Stimulated activated naive CD8-positive, alpha-beta T cell treated with anti-CD3 and anti-CD28 coated beads, Interleukin-15, amount 100 ng/mL, for 72 hours (primary cell): ENCODE results near the gene NPIPA1.
A peak's percentile ranks its signal among the peaks of the same experiment; 100 is the strongest.
"Not testable (repeated sequence)": the region's sequence is repeated elsewhere in the genome, so short reads cannot be mapped to it uniquely, and the experiment has no call there.

ENCODE experiments used
- ATAC-seq: fragments of 150-1000 bp; cut with Tn5 transposase; 2 replicates; pipeline ENCODE4 v1.10.0; 2021; ENCODE audit warnings: mild to moderate bottlenecking, moderate library complexity
- DNase-seq, 2 donors: peaks; one replicate each; pipeline ENCODE4 v3.0.0; 2021 to 2022
- H3K27ac Mint-ChIP-seq, 2 donors: one replicate each; pipeline ENCODE4 v1.8.0; 2022; ENCODE audit warnings: mild to moderate bottlenecking in 2 of 2, mixed read lengths in 2 of 2, moderate library complexity in 2 of 2
- H3K27me3 Mint-ChIP-seq: one replicate; pipeline ENCODE4 v1.8.0; 2022; ENCODE audit warnings: mixed read lengths
- H3K4me1 Mint-ChIP-seq: one replicate; pipeline ENCODE4 v1.8.0; 2022; ENCODE audit warnings: mild to moderate bottlenecking, mixed read lengths
- H3K4me3 Mint-ChIP-seq, 2 donors: one replicate each; pipeline ENCODE4 v1.8.0; 2022; ENCODE audit warnings: mild to moderate bottlenecking in 2 of 2, mixed read lengths in 2 of 2, moderate library complexity in 1 of 2
- H3K9me3 Mint-ChIP-seq, 2 donors: one replicate each; pipeline ENCODE4 v1.8.0; 2022; ENCODE audit warnings: mixed read lengths in 2 of 2

The NPIPA1 gene

GRCh38 chr16:14923394-14924088, 13.7 kb upstream of the NPIPA1 start:
- not testable (repeated sequence) for ATAC-seq, H3K9me3 Mint-ChIP-seq, H3K4me1 Mint-ChIP-seq, H3K27me3 Mint-ChIP-seq, H3K4me3 Mint-ChIP-seq, DNase-seq, H3K27ac Mint-ChIP-seq

DNA sequence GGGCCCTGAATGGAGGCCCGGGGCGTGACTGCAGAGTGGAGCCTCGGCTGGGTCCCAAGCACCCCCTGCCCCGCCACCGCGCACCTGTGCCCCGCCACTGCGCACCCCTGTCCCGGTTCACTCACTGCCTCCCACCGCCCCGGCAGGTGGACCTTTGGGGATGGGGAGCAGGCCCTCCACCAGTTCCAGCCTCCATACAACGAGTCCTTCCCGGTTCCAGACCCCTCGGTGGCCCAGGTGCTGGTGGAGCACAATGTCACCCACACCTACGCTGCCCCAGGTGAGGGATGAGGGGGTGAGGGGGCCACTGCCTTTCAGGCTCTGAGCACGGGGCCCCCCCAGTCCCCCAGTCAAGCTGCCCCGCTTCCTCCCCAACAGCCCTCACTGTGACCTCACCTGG, 12.9 kb upstream of the NPIPA1 start:
- ATAC-seq, H3K27me3 Mint-ChIP-seq, H3K4me1 Mint-ChIP-seq, H3K27ac Mint-ChIP-seq, DNase-seq, H3K9me3 Mint-ChIP-seq, H3K4me3 Mint-ChIP-seq: not testable (repeated sequence)

- not testable (repeated sequence) for H3K27ac Mint-ChIP-seq, H3K9me3 Mint-ChIP-seq, H3K4me1 Mint-ChIP-seq, ATAC-seq, H3K27me3 Mint-ChIP-seq, DNase-seq, H3K4me3 Mint-ChIP-seq
These were observed 12.3 kb upstream of the NPIPA1 start for GRCh38 chr16:14924982-14925381.

DNA sequence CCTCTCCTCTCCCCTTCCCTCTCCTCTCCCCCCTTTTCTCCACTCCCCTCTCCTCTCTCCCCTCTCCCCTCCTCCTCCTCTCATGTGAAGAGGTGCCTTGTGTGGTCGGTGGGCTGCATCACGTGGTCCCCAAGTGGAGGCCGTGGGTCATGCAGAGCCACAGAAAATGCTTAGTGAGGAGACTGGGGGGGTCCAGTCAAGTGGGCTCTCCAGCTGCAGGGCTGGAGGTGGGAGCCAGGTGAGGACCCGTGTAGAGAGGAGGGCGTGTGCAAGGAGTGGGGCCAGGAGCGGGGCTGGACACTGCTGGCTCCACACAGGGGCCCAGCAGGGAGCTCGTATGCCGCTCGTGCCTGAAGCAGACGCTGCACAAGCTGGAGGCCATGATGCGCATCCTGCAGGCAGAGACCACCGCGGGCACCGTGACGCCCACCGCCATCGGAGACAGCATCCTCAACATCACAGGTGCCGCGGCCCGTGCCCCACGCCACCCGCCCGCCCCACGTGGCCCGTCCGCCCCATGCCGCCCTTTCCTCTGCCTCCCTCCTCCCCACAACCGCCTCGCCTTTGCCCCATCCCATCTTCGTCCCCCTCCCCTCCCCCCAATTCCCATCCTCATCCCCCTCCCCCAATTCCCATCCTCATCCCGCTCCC, 9.1 kb upstream of the NPIPA1 start:
- peak; percentile 67 for ATAC-seq
- DNase-seq, H3K4me1 Mint-ChIP-seq, H3K27me3 Mint-ChIP-seq, H3K9me3 Mint-ChIP-seq, H3K4me3 Mint-ChIP-seq: not testable (repeated sequence)
- H3K27ac Mint-ChIP-seq: peak overlapping the region in 1 of 2 donors; percentile 45

DNA sequence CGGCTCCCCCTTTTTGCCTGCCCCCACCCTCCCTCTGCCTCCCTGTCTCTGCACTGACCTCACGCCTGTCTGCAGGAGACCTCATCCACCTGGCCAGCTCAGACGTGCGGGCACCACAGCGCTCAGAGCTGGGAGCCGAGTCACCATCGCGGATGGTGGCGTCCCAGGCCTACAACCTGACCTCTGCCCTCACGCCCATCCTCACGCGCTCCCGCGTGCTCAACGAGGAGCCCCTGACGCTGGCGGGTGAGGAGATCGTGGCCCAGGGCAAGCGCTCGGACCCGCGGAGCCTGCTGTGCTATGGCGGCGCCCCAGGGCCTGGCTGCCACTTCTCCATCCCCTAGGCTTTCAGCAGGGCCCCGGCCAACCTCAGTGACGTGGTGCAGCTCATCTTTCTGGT, 8.1 kb upstream of the NPIPA1 start:
- not testable (repeated sequence) for DNase-seq, H3K9me3 Mint-ChIP-seq, H3K27me3 Mint-ChIP-seq, H3K4me3 Mint-ChIP-seq, H3K27ac Mint-ChIP-seq, ATAC-seq, H3K4me1 Mint-ChIP-seq

GRCh38 chr16:14930246-14930645, 7.0 kb upstream of the NPIPA1 start:
- DNase-seq, H3K9me3 Mint-ChIP-seq, H3K4me1 Mint-ChIP-seq, H3K27me3 Mint-ChIP-seq, H3K4me3 Mint-ChIP-seq, ATAC-seq, H3K27ac Mint-ChIP-seq: not testable (repeated sequence)

DNA sequence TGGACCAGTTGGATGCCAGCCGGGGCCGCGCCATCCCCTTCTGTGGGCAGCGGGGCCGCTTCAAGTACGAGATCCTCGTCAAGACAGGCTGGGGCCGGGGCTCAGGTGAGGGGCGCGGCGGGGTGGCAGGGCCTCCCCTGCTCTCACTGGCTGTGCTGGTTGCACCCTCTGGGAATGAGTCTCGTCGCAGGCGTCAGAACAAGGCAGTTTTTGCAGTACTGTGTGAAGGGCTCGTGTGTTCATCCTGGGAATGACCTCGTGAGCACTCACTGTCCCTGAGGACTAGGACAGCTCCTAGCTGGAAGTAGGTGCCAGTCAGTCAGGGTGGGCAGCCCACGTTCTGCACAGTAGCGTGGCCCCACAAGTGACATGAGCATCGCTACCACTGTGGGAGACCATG, 6.3 kb upstream of the NPIPA1 start:
- H3K27ac Mint-ChIP-seq, H3K4me1 Mint-ChIP-seq, ATAC-seq, H3K27me3 Mint-ChIP-seq, DNase-seq, H3K4me3 Mint-ChIP-seq, H3K9me3 Mint-ChIP-seq: not testable (repeated sequence)

DNA sequence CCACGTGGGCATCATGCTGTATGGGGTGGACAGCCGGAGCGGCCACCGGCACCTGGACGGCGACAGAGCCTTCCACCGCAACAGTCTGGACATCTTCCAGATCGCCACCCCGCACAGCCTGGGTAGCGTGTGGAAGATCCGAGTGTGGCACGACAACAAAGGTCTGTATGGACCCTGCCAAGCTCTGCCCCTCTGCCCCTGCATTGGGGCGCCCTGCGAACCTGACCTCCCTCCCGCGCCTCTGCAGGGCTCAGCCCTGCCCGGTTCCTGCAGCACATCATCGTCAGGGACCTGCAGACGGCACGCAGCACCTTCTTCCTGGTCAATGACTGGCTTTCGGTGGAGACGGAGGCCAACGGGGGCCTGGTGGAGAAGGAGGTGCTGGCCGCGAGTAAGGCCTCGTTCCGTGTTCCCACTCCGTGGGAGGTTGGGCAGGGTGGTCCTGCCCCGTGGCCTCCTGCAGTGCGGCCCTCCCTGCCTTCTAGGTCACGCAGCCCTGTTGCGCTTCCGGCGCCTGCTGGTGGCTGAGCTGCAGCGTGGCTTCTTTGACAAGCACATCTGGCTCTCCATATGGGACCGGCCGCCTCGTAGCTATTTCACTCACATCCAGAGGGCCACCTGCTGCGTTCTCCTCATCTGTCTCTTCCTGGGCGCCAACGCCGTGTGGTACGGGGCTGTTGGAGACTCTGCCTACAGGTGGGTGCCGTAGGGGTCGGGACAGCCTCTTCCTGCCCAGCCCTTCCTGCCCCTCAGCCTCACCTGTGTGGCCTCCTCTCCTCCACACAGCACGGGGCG, 4.5 kb upstream of the NPIPA1 start:
- not testable (repeated sequence) for ATAC-seq, H3K4me3 Mint-ChIP-seq, H3K27me3 Mint-ChIP-seq, DNase-seq, H3K9me3 Mint-ChIP-seq, H3K4me1 Mint-ChIP-seq, H3K27ac Mint-ChIP-seq

GRCh38 chr16:14937994-14938393, 751 bp downstream of the NPIPA1 start:
- not testable (repeated sequence) for H3K4me1 Mint-ChIP-seq, H3K9me3 Mint-ChIP-seq, ATAC-seq, H3K27ac Mint-ChIP-seq, DNase-seq, H3K27me3 Mint-ChIP-seq, H3K4me3 Mint-ChIP-seq

DNA sequence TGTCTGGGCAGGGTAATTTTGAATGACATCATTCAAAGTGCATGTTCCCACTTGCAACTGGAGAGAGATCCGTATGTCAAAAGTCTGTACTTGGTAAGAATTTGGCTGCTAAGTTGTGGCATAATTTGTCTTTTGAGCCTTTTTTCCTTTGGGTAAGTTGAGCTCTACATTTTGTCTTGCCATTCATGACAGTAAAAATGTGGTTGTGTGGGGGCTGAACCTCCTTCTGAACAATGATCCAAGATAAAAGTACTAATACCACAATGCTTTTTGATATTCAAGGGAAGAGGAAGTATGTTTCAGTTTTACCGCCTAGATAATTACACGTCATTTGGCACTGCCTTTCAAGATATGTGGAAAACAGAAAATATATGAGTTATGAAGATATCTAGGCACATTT, 5.4 kb downstream of the NPIPA1 start:
- not testable (repeated sequence) for H3K27me3 Mint-ChIP-seq, H3K4me3 Mint-ChIP-seq, H3K9me3 Mint-ChIP-seq, ATAC-seq, H3K27ac Mint-ChIP-seq, H3K4me1 Mint-ChIP-seq
- DNase-seq: peak in 1 of 2 donors; percentile 39

GRCh38 chr16:14955546-14956231, 18.4 kb downstream of the NPIPA1 start:
- H3K4me1 Mint-ChIP-seq: no peaks in the 10 kb centered on the region
- ATAC-seq (no peak), DNase-seq (no peak)
- H3K27me3 Mint-ChIP-seq: no peaks in the 10 kb centered on the region
- no peaks in the 10 kb centered on the region for H3K9me3 Mint-ChIP-seq
- H3K4me3 Mint-ChIP-seq: no peak overlapping the region
- no peak overlapping the region for H3K27ac Mint-ChIP-seq

GRCh38 chr16:14957576-14958322, 20.5 kb downstream of the NPIPA1 start:
- no peak for ATAC-seq
- no peak overlapping the region for H3K27ac Mint-ChIP-seq
- no peaks in the 10 kb centered on the region for H3K4me1 Mint-ChIP-seq
- H3K27me3 Mint-ChIP-seq: peaks cover under 1% of the 10 kb centered on the region
- H3K4me3 Mint-ChIP-seq: no peak overlapping the region
- H3K9me3 Mint-ChIP-seq: peaks cover 0 to under 1% of the 10 kb centered on the region in 2 donors
- DNase-seq: no peak

GRCh38 chr16:14958323-14958600, 21.0 kb downstream of the NPIPA1 start:
- ATAC-seq (no peak), DNase-seq (no peak)
- H3K27ac Mint-ChIP-seq: no peak overlapping the region
- H3K9me3 Mint-ChIP-seq: peaks cover 0 to 5% of the 10 kb centered on the region in 2 donors
- no peak overlapping the region for H3K4me3 Mint-ChIP-seq
- peaks cover 5% of the 10 kb centered on the region for H3K27me3 Mint-ChIP-seq
- H3K4me1 Mint-ChIP-seq: no peaks in the 10 kb centered on the region

- H3K4me1 Mint-ChIP-seq: no peaks in the 10 kb centered on the region
- H3K9me3 Mint-ChIP-seq: peaks cover 0 to 8% of the 10 kb centered on the region in 2 donors
- no peak for ATAC-seq
- H3K27ac Mint-ChIP-seq: no peak overlapping the region
- peaks cover 10% of the 10 kb centered on the region for H3K27me3 Mint-ChIP-seq
- no peak for DNase-seq
- no peak overlapping the region for H3K4me3 Mint-ChIP-seq
These were observed 21.7 kb downstream of the NPIPA1 start for GRCh38 chr16:14958970-14959369.
